ENCODE measurements around the gene TLR10.

Gene TLR10

DNA sequence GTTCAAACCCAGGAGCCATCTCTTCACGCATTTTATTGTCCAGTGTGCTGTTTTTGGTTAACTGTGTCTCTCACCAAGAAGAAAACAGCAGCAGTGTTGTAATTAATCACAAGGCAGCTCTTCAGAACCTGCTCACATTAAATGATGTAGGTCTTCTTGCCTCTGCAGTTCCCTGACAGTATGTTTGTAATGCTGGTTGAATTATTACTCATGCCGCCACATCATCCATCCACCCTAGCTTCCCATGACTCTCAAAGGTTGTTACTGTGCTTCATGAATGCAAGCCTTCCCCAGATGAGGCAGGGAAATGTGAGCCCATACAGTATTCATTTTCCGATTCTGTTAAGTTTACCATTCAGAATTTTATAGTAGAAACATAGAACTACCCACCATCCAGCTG is 17.4 kb downstream of the TLR10 start:
- DNase-seq, result no peak

DNA sequence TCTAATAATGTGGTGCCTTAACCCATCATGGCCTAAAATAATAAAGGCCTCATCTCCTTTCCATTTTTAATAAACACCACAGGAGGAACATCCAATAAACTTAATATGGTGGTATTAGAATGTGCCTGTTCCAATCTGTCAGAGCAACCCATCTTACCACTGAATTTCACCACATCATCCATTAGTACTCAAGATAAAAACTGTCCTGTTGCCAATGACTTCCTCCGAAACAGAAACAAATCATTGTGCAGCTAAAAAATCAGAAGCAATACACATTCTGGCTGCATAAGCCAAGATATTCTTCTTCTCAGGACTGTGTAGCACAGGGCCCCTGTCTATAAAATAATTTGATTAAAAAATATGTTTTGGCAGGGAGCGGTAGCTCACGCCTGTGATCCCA is 18.5 kb downstream of the TLR10 start:
- no peak for DNase-seq

DNA sequence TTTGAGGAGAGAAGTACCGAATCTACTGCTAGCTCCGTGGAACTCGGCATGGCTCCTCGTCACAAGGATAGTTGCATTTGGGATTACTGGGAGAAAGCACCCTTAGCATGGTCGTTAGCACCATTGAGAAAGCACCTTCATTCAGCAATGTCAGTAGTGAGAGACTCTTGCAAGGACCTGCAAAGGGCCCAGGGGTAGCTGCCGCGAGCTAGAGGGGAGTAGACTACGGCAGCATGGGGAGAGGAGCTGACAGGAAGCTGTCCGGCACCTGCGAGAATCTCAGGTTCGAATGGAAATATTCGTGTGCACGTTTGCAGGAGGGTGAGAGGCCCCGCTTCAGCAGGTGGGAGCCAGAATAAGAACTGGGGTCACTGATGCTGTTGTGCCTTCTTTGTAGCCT is 20.2 kb downstream of the TLR10 start:
- DNase-seq, result no peak

DNA sequence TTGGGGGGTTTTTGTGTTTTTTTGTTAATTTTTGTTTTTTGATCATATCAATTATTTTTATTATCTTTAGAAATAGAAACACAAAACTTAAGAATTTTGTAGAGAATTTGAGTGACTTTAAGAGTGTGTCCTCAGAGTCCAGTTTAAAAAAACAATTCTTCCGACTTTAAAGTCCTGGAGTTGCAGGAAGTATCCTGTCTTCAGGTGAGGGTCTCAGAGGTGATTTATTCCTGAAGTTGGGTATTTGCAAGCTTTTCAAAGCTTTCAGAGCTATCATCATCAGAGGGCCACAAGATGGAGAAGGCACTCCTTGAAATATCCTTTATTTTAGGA is 23.0 kb downstream of the TLR10 start:
- DNase-seq, result no peak

DNA sequence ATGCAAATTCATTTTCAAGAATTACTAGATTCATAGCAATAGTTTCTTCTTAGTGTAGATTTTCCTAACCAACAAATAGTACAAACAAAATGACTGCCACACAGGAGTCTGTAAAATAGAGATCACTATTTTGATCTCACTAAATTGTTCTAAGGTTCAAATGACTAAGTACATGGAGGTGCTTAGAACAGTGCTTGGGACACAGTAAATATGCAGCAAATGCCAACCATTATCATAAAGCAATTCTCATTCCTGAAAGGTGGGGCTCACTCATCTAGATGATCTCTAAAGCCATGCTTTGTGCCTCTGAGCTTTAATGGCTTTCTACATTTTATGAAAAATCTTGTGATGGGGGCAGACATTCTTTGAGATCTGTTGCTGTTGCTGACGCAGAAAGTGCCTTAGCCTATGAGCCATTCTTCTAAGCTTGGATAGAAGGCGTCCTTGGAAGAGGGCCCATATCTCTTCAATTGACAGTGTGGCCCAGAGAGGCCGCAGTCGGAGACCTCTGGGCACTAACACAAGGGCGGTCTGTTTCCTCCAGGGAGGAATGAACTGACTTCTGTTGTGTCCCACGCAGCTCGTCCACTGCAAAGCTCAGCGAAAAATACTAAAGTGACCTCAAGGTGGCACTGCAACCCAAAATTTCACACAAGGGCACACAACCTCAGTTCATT is 23.5 kb downstream of the TLR10 start:
- peak; percentile 34 for DNase-seq

DNA sequence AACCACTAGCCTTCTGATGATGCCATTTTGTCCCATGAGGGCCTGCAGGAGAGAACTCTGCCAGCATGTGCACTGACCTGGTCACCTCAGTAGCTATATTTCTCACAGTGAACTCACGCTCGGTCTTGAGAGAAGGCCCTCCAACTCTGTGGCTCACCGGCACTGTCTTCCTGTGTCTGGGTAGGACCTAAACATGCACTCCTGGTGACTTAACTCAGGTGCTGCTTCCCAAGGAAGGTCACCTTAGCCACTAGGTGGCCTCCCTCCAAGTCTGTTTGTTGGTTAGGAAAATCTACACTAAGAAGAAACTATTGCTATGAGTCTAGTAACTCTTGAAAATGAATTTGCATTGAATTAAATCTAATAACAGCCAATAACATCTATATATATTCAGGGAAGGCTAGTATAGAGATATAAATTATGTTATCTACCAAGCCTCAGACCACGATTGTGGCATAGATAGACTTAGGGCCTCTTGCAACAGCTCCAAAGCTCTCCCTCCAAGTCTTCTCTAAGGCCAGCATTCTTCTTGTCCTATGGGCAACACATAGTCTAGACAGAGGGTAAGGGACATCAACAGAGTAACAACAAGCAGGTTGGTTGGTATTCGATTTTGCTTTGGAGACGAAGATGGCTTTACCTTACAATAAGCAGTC is 24.7 kb downstream of the TLR10 start:
- no peak for DNase-seq

DNA sequence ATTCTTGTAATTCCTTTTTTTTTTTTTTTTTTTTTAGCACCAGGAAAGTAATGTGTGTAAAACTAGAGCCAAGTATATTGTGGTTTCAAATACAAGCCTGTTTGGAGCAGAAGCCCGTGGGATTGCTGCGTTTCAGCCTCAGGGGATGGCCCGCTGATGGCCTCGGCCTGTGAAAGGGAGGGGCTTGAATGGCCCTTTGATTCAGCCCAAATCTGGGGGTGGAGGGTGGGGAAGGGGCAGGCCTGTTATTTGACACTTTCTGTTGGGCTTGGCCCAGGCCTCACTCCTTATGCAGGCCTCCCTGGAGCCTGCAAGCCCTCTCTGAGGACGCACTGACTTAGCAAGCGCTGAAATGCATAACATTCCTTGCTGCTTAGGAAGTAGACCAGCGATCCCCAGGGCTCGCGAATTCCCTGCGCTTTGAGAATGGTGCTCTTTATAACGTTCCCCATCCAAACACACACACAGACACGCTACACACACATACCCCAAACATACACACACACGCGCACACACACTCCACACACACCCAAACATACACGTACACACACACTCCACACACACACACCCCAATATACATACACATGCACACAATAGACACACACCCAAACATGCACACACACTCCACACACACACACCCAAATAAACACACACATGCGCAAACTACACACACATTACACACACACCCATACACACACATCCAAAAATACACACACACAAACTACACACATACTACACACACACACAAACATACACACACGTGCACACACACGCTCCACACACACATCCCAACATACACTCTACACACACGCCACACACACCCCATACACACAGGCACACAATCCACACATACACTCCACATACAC is 29.6 kb downstream of the TLR10 start:
- DNase-seq, result no peak

DNA sequence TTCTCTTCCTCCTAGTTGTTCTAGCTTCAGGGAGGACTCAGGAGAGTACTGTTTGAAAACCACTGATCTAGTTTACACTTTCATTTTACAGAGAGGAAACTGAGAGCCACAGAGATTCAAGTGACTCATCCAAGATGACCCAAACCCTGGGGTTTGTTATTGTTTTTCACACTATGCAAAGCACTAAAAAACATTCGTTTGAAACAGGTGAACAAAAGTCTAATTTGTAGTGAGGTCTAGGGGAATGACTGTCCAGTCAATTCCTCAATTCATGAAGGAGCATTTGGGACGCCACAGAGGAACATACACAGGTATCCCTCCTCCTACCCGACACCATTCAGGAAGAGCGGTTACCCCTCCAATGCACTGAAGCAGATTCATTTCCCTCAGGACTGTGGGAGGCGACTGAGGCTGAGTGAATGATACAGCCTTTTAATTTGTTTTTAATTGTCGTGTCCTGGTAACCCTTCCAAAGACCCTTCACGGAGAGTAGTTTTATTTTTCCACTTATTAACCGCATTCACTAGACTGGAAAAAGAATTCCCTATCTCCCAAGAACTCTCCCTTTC is 30.3 kb downstream of the TLR10 start:
- no peak for DNase-seq

DNA sequence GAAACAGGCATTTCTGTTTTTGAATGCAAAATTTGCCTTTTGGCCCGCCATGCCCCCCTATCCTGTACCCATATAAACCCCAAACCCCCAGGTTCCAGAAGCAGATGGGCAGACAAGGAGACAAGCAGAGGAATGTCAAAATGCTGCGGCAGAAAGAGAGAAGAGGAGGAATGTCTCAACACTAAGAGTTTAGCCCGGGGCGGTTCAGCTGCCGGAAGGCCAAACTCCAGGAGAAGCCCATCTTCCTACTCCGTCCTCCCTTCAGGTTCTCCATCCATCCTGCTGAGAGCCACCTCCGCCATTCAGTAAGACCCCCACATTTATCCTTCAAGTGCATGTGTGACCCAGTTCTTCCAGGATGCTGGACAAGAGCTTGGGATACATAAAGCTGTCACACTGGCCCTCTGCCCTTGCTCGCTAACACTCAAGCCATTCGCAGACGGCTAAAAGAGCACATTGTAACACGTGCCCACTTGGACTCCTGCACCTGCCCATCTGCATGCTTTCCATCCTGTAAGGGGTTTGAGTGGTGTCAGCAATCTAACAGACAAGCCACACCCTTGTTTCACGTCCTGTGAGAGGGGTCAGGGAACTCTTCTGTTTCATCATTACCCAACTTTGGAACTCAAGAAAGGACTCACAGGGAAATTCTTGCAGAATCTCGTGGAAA is 31.3 kb downstream of the TLR10 start:
- DNase-seq, result no peak

DNA sequence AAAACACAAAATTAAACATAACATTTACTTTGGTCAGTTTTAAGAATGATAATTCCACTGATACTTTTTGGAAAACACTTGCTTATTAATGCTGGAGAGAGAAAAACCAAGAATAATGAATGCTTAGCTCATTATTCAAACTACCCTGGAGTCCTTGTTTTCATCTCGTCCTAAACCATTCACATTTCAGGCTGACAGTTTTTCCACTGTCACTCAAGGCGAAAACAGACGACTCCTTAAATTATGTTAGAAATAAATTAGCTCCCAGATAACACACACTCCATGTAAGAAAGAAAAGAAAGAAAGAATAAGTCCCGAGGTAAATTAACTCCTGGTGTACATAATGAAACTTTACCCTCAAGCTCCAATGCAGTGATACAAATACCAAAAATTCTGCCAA is 33.5 kb downstream of the TLR10 start:
- DNase-seq, result no peak

DNA sequence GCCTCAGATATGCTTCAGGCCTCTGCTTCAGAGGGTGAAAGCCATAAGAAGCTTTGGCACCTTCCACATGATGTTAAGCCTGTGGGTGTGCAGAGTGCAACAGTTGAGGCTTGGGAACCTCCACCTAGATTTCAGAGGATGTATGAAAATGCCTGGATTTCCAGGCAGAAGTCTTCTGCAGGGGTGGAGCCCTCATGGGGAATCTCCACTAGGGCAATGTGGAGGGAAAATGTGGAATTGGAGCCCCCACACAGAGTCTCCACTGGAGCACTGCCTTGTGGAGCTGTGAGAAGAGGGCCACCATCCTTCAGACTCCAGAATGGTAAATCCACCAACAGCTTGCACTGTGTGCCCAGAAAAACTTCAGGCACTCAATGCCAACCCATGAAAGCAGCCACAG is 35.2 kb downstream of the TLR10 start:
- DNase-seq, result no peak

DNA sequence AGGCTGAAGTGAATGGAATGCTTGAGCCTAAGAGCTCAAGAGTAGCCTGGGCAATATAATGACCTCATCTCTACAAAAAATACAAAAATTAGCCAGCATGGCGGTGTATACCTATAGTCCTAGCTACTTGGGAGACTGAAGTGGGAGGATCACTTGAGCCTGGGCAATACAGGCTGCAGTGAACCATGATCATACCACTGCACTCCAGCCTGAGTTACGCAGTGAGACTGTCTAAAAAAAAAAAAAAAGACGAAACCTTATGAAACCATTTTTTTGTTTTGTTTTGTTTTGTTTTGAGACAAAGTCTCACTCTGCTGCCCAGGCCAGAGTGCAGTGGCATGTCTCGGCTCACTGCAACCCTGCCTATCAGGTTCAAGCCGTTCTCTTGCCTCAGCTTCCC is 36.9 kb downstream of the TLR10 start:
- no peak for DNase-seq

DNA sequence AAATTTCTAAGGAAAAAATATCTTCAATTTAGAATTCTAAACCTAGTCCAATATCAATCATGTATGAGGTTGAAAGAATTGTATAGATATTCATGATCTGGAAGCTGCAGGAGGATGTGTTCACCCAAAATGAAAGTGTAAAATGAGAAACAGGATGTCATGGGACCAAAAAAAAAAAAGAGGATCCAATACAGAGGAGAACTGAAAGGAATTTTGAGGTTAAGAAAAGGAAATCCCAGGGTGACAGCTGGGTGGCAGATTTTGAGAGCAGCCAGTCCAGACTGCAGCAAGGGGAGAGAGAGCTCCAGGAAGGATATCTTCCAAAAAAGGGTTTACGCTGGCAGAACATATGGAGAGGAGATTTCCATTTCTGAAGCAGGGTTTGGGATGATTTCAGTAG is 38.9 kb downstream of the TLR10 start:
- DNase-seq, result no peak

DNA sequence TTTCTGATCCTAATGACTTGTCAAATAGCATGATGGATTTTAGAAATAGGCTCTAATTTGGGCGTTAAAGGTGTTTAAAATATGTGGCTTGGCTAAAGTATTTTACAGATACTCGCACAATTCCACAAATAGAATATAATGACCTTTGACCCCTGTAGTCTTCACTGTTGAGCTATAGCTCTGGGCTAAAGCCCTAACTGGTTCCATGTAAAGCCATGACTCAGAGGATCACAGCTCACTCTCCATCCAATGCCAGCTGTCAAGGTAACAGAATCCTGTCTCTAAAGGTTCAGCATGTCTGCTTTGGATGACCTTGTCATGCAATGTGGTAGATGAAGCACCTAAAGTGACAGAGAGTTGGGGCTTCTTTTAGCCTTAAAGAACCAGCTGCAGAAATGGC is 42.5 kb downstream of the TLR10 start:
- no peak for DNase-seq

DNA sequence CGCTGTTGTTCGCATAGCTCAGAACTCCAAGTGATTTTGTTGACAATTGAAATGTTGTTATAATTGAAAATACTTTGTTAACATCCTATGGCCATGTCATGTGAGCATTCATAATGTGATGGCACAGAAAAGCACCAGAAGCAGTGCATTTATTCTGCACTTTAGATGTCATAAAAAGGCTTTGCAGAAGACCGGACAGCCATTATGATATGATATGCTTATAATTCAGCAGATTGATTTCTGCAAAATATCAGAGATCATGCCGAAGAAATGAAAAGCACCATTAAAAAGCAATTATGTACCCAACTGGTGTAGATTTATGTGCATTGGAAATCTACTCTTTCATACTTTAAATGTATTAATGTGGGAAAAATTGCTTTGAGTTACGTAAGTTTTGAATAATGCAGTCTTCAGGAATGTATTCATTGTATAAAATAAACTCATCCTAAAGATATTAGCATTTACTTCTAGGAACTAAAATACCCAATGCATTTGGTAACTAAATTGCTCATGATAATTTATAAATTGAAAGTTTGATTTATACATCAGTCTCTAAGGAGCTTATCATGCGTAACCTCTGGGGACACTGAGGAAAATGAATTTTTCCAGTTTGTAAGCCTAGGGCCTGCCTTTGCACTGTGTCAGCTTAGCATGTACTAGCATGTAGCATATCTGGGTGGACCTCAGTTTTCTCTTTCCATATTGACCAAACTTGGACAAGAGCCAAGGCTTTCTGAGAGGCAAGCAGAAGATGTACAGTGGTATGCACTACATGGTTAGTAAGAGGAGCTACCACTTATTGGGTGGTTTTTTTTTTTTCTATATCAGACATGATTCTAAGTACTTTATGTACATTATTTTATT is 43.6 kb downstream of the TLR10 start:
- DNase-seq, result no peak

DNA sequence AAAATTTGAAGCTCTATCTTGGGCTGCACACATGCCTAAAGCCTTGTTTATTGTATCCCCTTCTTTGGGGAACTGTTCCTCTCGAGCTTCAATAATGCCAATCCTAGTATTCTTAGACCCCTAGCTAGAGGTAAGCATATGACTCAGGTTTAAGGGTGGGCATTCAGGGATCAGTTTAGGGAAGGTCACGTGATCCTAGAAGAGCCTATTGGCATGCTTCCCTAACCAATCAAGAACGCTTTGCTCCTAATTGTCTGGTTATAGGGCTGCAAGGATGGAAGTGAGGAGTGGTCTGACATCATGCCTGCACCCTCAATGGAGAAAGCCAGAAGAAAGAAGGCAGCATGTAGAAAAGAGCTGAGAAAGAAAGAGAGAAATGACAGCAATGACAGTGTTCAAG is 46.9 kb downstream of the TLR10 start:
- DNase-seq, result no peak

DNA sequence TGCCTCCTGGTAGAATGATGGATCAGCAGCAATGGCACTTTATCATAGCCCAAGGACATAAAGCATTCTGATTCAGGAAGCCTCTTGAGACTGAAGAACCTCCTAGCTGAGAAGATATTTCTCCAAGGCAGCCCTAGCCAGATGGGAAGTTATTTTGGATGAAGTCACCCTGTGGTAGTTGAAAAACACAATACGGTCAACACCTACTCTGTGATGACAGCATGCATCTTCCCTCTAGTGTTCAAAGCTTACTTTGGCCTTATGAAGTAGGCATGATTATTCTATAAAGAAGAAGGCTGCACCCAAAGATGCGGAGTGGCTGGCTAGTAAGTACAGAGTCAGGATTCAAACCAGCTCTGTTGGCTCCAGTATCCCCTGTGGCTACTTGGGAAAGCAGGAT is 47.9 kb downstream of the TLR10 start:
- DNase-seq, result no peak

DNA sequence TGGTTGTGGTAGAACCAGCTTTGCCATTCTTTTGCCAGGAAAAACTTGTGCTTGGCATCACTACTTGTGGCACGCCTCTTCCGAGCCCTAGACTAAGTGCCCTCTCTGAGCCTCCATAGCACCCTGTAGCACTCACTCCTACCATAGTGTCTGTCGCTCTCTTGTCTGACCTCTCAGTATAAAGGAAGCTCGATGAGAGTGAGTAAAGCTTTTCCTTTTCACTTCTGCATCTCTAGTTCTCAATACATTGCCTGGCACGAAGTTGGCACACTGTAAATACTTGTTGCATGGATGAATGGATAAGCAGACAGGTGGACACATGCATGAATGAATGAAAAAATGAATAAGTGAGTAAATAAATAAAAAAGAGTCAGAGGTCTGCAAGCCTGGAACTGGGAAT is 48.3 kb downstream of the TLR10 start:
- DNase-seq, result no peak

DNA sequence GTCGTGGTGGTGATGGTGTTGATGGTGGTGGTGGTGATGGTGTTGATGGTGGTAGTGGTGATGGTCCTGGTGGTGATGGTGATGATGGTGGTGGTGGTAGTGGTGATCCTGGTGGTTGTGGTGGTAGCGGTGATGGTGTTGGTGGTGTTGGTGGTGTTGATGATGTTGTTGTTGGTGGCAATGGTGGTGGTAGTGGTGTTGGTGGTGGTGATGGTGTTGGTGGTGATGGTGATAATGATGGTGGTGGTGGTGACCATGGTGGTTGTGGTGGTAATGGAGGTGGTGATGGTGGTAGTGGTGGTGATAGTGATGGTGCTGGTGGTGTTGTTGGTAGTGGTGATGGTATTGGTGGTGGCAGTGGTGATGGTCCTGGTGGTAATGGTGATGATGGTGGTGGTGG is 49.1 kb downstream of the TLR10 start:
- DNase-seq, result no peak

DNA sequence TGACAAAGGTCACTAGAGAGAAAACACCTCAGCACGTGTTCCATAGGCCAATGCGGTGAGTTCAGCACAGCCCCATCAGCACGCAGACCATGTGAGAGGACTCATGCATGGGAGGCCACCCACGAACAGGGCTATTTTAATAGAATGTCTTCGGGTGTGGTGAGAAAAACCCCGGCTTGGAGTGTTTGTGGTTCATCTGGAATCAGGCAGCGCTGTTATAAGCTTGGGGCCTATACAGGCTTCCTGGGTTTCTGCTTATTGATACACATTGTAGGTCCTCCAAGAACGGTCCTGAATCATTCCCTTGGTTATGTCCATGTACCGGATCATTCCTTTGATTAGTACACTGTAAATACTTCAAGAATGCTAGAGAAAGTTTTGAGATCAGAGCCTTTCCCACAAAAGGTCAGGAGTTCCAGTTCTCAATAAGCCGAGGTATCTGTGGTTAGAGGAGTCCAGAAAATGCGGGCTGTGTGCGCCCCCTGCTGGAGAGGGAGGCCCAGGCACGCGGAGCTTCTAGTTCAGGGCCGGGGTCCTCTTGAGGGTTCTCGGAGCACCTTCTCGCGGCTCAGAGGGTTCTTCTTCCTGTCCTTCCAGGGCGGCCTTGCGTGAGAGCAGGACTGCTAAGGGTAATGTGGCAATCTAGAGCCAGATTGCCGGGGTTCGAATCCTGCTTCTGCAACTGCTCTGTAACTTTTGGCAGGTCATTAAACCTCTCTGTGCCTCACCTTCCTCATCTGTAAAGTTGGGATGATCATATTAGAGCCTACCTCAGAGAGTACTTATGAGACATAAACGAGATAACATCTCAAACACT is 51.8 kb downstream of the TLR10 start:
- peak; percentile 71 for DNase-seq

DNA sequence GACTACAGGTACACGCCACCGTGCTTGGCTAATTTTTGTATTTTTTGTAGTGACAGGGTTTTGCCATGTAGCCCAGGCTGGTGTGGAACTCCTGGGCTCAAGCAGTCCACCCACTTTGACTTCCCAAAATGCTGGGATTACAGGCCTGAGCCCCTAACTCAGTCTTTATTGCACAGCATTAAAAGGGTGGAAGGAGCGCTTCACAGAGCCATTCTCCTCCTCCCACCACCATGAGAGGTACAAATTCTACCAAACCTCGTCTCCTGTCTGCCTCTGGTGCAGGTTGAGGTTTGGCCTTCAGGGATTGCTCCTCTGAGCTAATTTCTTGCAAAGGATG is 52.3 kb downstream of the TLR10 start:
- DNase-seq, result no peak

Data from CD4-positive, alpha-beta T cell treated with Interferon gamma for 1 hour (primary cell).